GM21447 (cell line): ENCODE measurements around the gene ACSF2.

Source experiments
- ATAC-seq: cut with Tn5 transposase; IDR thresholded peaks from one replicate; pipeline ENCODE4 v1.9.1; 2021; ENCODE audit not compliant: unreplicated experiment

Gene ACSF2

GRCh38 chr17:50437409-50437808, 11.4 kb downstream of the ACSF2 start:
- no peak for ATAC-seq

DNA sequence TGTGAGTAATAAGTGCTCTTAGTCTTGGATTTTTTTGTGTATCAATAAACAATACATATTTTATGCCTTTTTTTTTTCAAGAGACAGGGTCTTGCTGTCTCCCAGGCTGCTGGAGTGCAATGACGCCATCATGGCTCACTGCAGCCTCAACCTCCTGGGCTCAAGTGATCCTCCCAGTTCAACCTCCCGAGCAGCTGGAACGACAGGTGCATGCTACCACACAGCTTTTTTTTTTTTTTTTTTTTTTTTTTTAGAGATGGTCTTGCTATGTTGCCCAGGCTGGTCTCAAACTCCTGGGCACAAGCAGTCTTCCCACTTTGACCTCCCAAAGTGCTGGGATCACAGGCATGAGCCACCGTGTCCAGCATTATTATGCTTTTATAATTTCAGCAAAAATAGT, 13.0 kb downstream of the ACSF2 start:
- ATAC-seq: no peak

GRCh38 chr17:50440172-50440837, 14.3 kb downstream of the ACSF2 start:
- no peak for ATAC-seq

DNA sequence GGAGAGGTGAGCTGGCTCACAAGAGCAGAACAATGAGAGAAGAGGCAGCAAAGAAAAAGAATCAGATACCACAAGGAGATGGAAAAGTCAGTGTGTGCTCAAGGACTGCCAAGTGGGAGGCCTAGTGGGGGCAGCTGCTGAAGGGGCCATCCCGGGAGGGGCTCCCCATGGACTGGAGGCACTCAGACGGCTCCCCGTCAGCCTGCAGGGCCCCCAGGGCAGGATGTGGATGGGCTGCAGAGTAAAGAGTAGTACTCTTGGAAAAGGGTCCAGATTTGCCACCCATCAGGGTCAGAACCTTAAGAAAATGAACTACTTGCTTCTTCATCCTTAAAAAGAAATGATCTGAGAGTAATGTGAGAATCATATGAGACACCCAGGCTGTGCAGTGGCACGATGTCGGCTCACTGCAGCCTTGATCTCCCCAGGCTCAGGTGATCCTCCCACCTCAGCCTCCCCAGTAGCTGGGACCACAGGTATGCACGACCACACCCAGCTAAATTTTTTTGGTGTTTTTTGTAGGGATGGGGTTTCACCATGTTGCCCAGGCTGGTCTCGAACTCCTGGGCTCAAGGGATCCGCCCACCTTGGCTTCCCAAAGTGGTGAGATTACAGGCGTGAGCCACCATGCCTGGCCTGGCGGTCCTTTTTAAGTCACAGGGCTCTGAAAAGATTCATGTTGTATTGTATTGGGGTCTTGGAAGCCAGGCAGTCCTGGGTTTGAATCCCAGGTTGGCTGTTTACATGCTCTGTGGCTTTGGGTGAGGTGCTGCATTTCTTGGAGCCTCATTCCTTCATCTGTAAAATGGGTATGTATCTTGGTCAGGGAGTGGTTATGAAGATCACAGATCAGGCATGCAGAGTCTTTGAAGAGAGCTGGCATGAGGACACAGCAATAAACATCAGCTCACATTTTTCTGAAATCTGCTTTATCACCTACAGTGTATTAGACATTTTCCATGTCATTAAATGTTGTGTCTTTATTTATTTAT, 15.1 kb downstream of the ACSF2 start:
- ATAC-seq: no peak

DNA sequence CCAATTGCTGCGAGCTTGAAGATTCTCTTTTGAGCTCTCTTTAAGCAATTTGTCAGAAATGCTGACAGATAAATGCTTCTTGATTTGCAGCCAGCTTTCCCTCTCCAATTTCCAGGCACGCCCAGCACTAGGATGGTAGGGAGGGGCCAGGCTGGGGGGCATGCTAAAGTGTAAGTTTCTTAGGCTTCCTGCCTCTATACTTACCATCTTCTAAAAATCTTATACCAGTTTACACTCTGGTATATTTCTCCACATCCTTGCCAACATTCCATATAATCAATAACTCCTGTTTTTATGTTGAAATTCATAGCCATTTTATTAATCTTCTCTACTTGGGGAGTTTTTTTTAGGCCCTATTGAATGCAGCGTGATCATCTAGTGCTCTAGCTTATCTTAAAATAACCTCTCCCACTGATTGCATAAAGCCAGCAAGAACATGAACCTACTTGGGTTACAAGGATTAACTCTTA, 17.5 kb downstream of the ACSF2 start:
- ATAC-seq: no peak

- ATAC-seq: no peak
Measured at GRCh38 chr17:50444841-50445715, 19.1 kb downstream of the ACSF2 start.

GRCh38 chr17:50445730-50446325, 19.8 kb downstream of the ACSF2 start:
- ATAC-seq: no peak

- ATAC-seq: no peak
Measured at GRCh38 chr17:50447870-50448595, 22.0 kb downstream of the ACSF2 start.

DNA sequence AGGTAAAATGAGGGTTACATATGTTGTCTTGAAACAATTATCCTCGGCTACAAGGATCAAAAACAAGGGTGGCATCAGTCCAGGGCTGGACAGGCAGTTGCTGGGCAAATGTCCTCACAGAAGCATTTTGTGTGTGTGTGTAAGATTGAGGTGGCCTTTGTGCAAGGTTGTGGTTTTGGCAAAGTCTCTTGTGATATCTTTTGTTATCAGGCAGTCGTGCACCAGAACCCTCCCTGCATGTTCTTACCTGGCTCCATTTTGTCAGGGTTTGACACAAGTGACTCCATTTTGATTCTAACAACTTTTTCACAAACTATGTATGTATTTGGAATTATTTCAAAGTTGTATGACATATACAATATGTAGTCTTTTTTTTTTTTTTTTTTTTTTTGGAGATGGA, 22.6 kb downstream of the ACSF2 start:
- ATAC-seq: no peak

DNA sequence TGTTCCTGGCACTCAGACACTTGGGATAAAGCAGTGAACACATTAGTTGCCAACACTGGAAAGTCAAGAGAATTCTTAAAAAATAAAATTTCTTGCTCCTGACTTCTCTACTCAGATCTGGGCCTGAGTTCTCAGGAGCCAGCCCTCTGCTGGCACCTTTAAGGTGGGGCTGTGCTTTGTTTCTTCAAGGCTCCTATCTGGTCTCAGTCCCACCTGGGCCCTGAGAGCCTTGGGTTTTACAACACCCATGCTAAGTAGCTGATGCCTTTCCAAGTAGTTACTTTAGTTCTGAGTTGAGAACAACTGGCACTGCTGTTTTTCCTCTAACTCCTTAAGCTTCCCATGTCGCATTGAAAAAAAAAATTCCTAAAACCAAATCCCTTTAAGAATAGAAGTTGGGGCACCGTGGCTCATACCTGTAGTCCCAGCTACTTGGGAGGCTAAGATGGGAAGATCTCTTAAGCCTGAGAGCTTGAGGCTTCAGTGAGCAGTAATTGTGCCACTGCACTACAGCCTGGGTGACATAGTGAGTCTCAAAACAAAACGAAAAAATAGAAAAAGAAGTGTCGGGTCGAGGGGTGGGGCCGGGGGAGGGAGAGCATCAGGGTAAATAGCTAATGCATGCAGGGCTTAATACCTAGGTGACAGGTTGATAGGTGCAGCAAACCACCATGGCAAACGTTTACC, 26.1 kb downstream of the ACSF2 start:
- ATAC-seq: no peak

GRCh38 chr17:50452630-50453300, 26.7 kb downstream of the ACSF2 start:
- no peak for ATAC-seq

DNA sequence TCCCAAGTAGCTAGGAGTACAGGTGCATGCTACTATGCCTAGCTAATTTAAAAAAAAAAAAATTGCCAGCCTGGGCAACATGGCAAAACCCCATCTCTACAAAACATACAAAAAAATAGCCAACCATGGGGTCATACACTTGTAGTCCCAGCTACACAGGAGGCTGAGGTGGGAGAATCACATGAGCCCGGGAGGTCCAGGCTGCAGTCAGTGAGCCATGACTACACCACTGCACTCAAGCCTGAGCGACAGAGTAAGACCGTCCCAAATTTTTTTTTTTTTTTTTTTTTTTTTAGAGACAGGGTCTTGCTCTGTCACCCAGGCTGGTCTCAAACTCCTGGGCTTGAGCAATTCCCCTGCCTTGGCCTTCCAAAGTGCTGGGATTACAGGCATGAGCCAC, 27.9 kb downstream of the ACSF2 start:
- no peak for ATAC-seq

GRCh38 chr17:50457621-50458020, 31.6 kb downstream of the ACSF2 start:
- no peak for ATAC-seq

GRCh38 chr17:50458270-50458669, 32.3 kb downstream of the ACSF2 start:
- no peak for ATAC-seq

- no peak for ATAC-seq
Measured at GRCh38 chr17:50458701-50459676, 33.0 kb downstream of the ACSF2 start.

DNA sequence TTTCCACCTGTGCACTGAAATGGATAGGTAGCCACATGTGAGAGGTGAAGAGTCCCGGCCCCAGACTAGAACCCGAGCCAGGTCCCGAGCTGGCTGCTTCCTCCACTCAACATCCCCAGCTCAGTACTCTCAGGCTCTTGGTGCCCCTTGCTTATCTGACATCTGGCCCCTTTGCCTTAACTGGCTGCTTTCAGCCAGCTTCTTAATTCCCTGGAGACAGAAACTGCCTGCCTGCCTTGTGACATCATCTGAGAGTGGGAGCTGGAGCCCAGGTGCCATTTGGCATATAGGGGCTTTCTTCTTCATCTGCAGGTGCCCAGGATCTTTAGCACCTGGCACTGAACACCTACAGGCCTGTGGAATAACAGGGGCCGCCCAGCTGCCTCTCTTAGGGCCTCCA, 33.7 kb downstream of the ACSF2 start:
- no peak for ATAC-seq

DNA sequence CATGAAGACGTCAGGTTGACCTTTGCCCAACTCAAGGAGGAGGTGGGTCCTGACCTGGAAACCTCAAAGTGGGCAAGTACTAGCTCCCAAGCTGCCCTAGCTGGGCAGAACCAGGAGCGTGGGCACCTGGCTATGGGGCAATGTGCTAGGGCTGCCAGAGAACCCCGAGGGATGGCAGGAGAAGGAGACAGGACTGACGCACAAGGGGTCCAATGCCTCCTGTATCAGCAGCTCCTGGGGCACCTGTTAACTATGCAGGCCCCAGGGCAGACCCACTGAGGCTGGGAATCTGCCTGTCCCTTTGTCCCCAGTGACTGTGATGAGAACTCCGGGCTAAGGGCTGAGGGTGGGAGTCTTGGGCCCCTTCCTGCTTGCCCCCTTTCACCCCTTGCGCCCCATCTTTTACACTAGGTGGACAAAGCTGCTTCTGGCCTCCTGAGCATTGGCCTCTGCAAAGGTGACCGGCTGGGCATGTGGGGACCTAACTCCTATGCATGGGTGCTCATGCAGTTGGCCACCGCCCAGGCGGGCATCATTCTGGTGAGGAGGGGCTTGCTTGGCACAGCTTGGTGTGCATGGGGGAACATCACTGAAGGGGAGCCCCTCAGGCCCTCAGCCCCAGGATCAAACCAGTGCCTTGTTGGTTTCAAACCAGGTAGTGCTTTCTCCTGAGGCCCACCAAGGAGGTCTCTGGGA, 35.0 kb downstream of the ACSF2 start:
- ATAC-seq: no peak
